NCI-H2107 (cell line): ENCODE data around the gene CFAP53.

Experiments
- DNase-seq: peaks from one replicate; lab custom pipeline; 2025; lab: John Stamatoyannopoulos, UW

CFAP53 gene

GRCh38 chr18:50193796-50194630, 72.3 kb downstream of the CFAP53 start:
- no peak for DNase-seq

- no peak for DNase-seq
Observed at GRCh38 chr18:50192995-50193795, 73.1 kb downstream of the CFAP53 start.

- no peak for DNase-seq
Observed at GRCh38 chr18:50190926-50191325, 75.4 kb downstream of the CFAP53 start.

- no peak for DNase-seq
Observed at GRCh38 chr18:50190236-50190635, 76.1 kb downstream of the CFAP53 start.

GRCh38 chr18:50189160-50189559, 77.1 kb downstream of the CFAP53 start:
- no peak for DNase-seq

GRCh38 chr18:50188652-50189051, 77.6 kb downstream of the CFAP53 start:
- no peak for DNase-seq

GRCh38 chr18:50187659-50188058, 78.6 kb downstream of the CFAP53 start:
- no peak for DNase-seq

- no peak for DNase-seq
Observed at GRCh38 chr18:50186385-50186784, 79.9 kb downstream of the CFAP53 start.

GRCh38 chr18:50183556-50183955, 82.7 kb downstream of the CFAP53 start:
- no peak for DNase-seq

GRCh38 chr18:50182511-50182910, 83.8 kb downstream of the CFAP53 start:
- no peak for DNase-seq

GRCh38 chr18:50181590-50181989, 84.7 kb downstream of the CFAP53 start:
- DNase-seq: no peak

GRCh38 chr18:50179465-50179864, 86.8 kb downstream of the CFAP53 start:
- DNase-seq: no peak

- DNase-seq: no peak
Observed at GRCh38 chr18:50177294-50177992, 88.9 kb downstream of the CFAP53 start.
